Activated T-cell treated with anti-CD3 and anti-CD28 coated beads for 4 hours (primary cell): ENCODE data around the gene HOXD4.

Experiments
- DNase-seq: peaks from one replicate; pipeline ENCODE4 v3.0.0-alpha.2; 2020

HOXD4 gene

GRCh38 chr2:176151442-176152287, at the start of gene HOXD4:
Gene HOXD4 (plus strand): TSS chr2:176151550. CDS start chr2:176151634, 84 bp downstream.
- no peak for DNase-seq

- DNase-seq: no peak
Observed at GRCh38 chr2:176101842-176102241, 49.5 kb upstream of the HOXD4 start.

GRCh38 chr2:176102309-176102866, 49.0 kb upstream of the HOXD4 start:
- no peak for DNase-seq

GRCh38 chr2:176103194-176103593, 48.2 kb upstream of the HOXD4 start:
- no peak for DNase-seq

GRCh38 chr2:176103742-176104315, 47.5 kb upstream of the HOXD4 start:
- no peak for DNase-seq

GRCh38 chr2:176104316-176105077, 46.9 kb upstream of the HOXD4 start:
- DNase-seq: no peak

GRCh38 chr2:176105078-176105729, 46.1 kb upstream of the HOXD4 start:
- DNase-seq: no peak

- DNase-seq: no peak
Observed at GRCh38 chr2:176105730-176106580, 45.4 kb upstream of the HOXD4 start.

- DNase-seq: no peak
Observed at GRCh38 chr2:176106581-176107539, 44.5 kb upstream of the HOXD4 start, which contains the start of gene HOXD11. Gene HOXD11 (plus strand): TSS chr2:176107280. CDS start chr2:176107356, 76 bp downstream.

GRCh38 chr2:176107731-176108181, 43.6 kb upstream of the HOXD4 start:
- DNase-seq: no peak

GRCh38 chr2:176109192-176109901, 42.0 kb upstream of the HOXD4 start:
- DNase-seq: no peak

GRCh38 chr2:176109946-176110345, 41.4 kb upstream of the HOXD4 start:
- DNase-seq: no peak

GRCh38 chr2:176110415-176111308, 40.7 kb upstream of the HOXD4 start:
- DNase-seq: no peak

GRCh38 chr2:176111309-176111663, 40.1 kb upstream of the HOXD4 start:
- DNase-seq: no peak

GRCh38 chr2:176111846-176112374, 39.4 kb upstream of the HOXD4 start:
- no peak for DNase-seq

GRCh38 chr2:176112375-176113302, 38.7 kb upstream of the HOXD4 start:
- DNase-seq: no peak
